Stomach (tissue), 9 donors: ENCODE measurements around the gene DGCR2. TPM values are rescaled to one million over a fixed set of nuclear protein-coding genes. Genes with fewer than 3 reads are reported as not detected.

Experiments
- DNase-seq, 2 donors: peaks; one replicate each; pipeline versions ENCODE4 v3.0.0 to v3.0.0-alpha.2; 2013 to 2019
- H3K27ac ChIP-seq, 5 donors: fragments of 200-600 bp in 4 of 5; sonication (generic) in 4 of 5; one replicate each; pipeline ENCODE4 v1.5.1; 2013 to 2019; ENCODE audit warnings: mild to moderate bottlenecking in 1 of 5, moderate library complexity in 1 of 5
- H3K27me3 ChIP-seq, 3 donors: fragments of 200-600 bp; sonication (generic); one replicate each; pipeline ENCODE4 v1.5.1; 2017 to 2019; ENCODE audit warnings: mixed run types in 1 of 3
- H3K36me3 ChIP-seq, 4 donors: fragments of 200-600 bp; sonication (generic); 1 replicate in 3 of 4; 2 replicates in 1 of 4; pipeline ENCODE4 v1.5.1; 2016 to 2019
- H3K4me1 ChIP-seq, 4 donors: fragments of 200-600 bp; sonication (generic); one replicate each; pipeline ENCODE4 v1.5.1; 2016 to 2019
- H3K4me3 ChIP-seq, 4 donors: fragments of 200-600 bp; sonication (generic) in 3 of 4; one replicate each; pipeline ENCODE4 v1.5.1; 2016 to 2019; ENCODE audit warnings: mild to moderate bottlenecking in 1 of 4
- H3K9me3 ChIP-seq, 4 donors: fragments of 200-600 bp; sonication (generic); one replicate each; pipeline ENCODE4 v1.5.1; 2016 to 2019
- EP300 ChIP-seq: sonication (generic); formaldehyde crosslinking; IDR thresholded peaks from one replicate; pipeline ENCODE4 v1.6.1; 2017; ENCODE audit warnings: antibody characterized with exemption
- POLR2A ChIP-seq, 4 donors: fragments of 450-650 bp; IDR thresholded peaks; one replicate each; pipeline ENCODE4 v1.6.1; 2016; ENCODE audit warnings: antibody characterized with exemption in 4 of 4, control low read depth in 2 of 4, mild to moderate bottlenecking in 1 of 4, moderate library complexity in 1 of 4
- POLR2AphosphoS5 ChIP-seq, 3 donors: sonication (generic); formaldehyde crosslinking; IDR thresholded peaks; one replicate each; pipeline ENCODE4 v1.6.1; 2016; ENCODE audit warnings: antibody characterized with exemption in 3 of 3
- WGBS, 5 donors: extraction: QIAGEN DNeasy Blood & Tissue Kit in 3 of 5; methylation state at CpG; one replicate each; pipeline versions ENCODE4 v1.1.5 to v1.1.7; 2013 to 2018; 5-methylcytosine and 5-hydroxymethylcytosine counted together
- intact Hi-C: fragments of 100-400 bp; cut with DNase I; formaldehyde crosslinking; loops from one replicate; pipeline ENCODE4 v1.15.1; 2023; ENCODE audit warnings: low total_unique reads
- polyA plus RNA-seq, 3 donors: library from polyadenylated mRNA; stranded (reverse); fragments of 200-250 nt; gene quantifications; one replicate each; pipeline ENCODE4 v1.2.3, GENCODE V29; 2013
- total RNA-seq, 5 donors: library from RNA; depleted of rRNA; stranded (reverse); fragments of >200 nt; gene quantifications; one replicate each; pipeline versions ENCODE4 v1.1.0 to v1.2.3, GENCODE V29; 2014 to 2016
- TF ChIP-seq, protein P1 (sequence below), 7 experiments: fragments of 450-650 bp in 4 of 7; fragments of 200-600 bp in 3 of 7; sonication (generic) in 3 of 7; IDR thresholded peaks; one replicate each; pipeline ENCODE4 v1.5.1; 2016 to 2019; ENCODE audit warnings: antibody characterized with exemption in 7 of 7, control low read depth in 2 of 7, mild to moderate bottlenecking in 1 of 7
- donor health status: healthy with polysubstance abuse.
- donor health status: Bipolar disorder and iron deficiency.
- donor health status: healthy.

The DGCR2 gene
- total and polyA plus RNA-seq, 8 donors = 5.0 to 75.3 (median 35.6) TPM

GRCh38 chr22:19065298-19065859 lies 56.8 kb downstream of the DGCR2 start:
- TF ChIP-seq EP300 = no peak
- TF ChIP-seq, protein P1, sequence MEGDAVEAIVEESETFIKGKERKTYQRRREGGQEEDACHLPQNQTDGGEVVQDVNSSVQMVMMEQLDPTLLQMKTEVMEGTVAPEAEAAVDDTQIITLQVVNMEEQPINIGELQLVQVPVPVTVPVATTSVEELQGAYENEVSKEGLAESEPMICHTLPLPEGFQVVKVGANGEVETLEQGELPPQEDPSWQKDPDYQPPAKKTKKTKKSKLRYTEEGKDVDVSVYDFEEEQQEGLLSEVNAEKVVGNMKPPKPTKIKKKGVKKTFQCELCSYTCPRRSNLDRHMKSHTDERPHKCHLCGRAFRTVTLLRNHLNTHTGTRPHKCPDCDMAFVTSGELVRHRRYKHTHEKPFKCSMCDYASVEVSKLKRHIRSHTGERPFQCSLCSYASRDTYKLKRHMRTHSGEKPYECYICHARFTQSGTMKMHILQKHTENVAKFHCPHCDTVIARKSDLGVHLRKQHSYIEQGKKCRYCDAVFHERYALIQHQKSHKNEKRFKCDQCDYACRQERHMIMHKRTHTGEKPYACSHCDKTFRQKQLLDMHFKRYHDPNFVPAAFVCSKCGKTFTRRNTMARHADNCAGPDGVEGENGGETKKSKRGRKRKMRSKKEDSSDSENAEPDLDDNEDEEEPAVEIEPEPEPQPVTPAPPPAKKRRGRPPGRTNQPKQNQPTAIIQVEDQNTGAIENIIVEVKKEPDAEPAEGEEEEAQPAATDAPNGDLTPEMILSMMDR (IDR thresholded peaks at IDR 0.05) = no peak
- TF ChIP-seq POLR2A (IDR thresholded peaks at IDR 0.05) = no peak
- no peak for TF ChIP-seq POLR2AphosphoS5 (IDR thresholded peaks at IDR 0.05)
- no peaks in the 10 kb centered on the region for H3K9me3 ChIP-seq
- intact Hi-C loops = no loop called here
- H3K36me3 ChIP-seq = peaks cover 61 to 100% (median 99%) of the 10 kb centered on the region in 4 donors
- WGBS, 5 donors = 88 to 93% (median 89%) methylated on average over 8 of the region's 8 CpGs
- no peaks in the 10 kb centered on the region for H3K27me3 ChIP-seq
- no peak overlapping the region for H3K4me3 ChIP-seq
- DNase-seq = no peak
- H3K4me1 ChIP-seq = peaks cover 0 to 25% (median 17%) of the 10 kb centered on the region in 4 donors
- H3K27ac ChIP-seq = no peak overlapping the region

- DNase-seq = no peak
- no peak overlapping the region for H3K4me3 ChIP-seq
- no peaks in the 10 kb centered on the region for H3K27me3 ChIP-seq
- H3K36me3 ChIP-seq = peaks cover 62 to 100% (median 99%) of the 10 kb centered on the region in 4 donors
- H3K27ac ChIP-seq = no peak overlapping the region
- intact Hi-C loops = no loop called here
- H3K9me3 ChIP-seq = no peaks in the 10 kb centered on the region
- WGBS, 5 donors = 95 to 99% (median 97%) methylated on average over 15 to 19 of the region's 19 CpGs
- TF ChIP-seq EP300 (no peak), POLR2A (IDR thresholded peaks at IDR 0.05) (no peak), POLR2AphosphoS5 (IDR thresholded peaks at IDR 0.05) (no peak)
- TF ChIP-seq, protein P1 (IDR thresholded peaks at IDR 0.05) = no peak
- H3K4me1 ChIP-seq = peaks cover 0 to 32% (median 23%) of the 10 kb centered on the region in 4 donors
Observed at GRCh38 chr22:19064354-19065054, 57.7 kb downstream of the DGCR2 start.

DNA sequence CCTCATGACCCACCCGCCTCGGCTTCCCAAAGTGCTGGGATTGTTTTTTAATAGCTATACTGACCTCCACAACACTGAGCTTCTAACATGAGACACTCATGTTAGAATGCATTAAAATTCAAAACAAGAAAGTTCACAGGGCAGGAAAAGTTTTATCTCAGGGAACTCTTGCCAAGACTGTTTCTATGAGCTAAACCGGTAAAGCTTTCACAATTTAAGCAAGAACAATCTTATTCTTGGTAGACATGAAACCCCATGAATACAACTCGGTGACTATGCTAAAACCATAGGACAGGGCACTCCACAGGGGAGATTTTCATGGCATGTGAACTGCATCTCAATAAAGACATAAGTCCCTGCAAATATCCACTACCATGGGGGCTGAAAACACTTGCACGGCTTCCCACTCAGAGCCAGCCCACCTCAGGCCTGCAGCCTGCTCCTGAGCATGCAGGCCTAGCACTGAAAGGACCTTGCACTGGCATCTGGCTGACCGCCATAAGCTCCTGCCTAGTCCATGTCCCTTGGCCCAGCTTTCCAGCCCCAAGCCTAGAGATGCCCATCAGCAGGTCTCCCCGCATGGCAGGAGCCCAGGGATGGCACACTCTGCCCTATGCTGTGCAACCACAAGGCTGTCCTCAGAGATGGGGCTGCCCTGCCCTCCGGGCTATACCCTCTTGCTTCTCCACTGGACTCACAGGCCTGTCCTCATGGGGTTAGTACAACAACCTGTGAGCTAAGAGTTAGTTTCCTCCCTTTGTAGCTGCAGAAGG lies 58.4 kb downstream of the DGCR2 start:
- H3K9me3 ChIP-seq = no peaks in the 10 kb centered on the region
- intact Hi-C loops = no loop called here
- H3K4me1 ChIP-seq = peaks cover 0 to 38% (median 30%) of the 10 kb centered on the region in 4 donors
- TF ChIP-seq POLR2AphosphoS5 (IDR thresholded peaks at IDR 0.05) (no peak), POLR2A (IDR thresholded peaks at IDR 0.05) (no peak), EP300 (no peak)
- TF ChIP-seq, protein P1 (IDR thresholded peaks at IDR 0.05) = no peak
- no peak for DNase-seq
- no peak overlapping the region for H3K27ac ChIP-seq
- no peak overlapping the region for H3K4me3 ChIP-seq
- H3K36me3 ChIP-seq = peaks cover 67 to 100% (median 100%) of the 10 kb centered on the region in 4 donors
- WGBS, 5 donors = 77 to 85% (median 83%) methylated on average over 8 of the region's 8 CpGs
- H3K27me3 ChIP-seq = no peaks in the 10 kb centered on the region

GRCh38 chr22:19062943-19063308 lies 59.3 kb downstream of the DGCR2 start:
- Histone ChIP-seq H3K36me3 (peaks cover 69 to 100% (median 100%) of the 10 kb centered on the region in 4 donors), H3K4me1 (peaks cover 0 to 46% (median 38%) of the 10 kb centered on the region in 4 donors), H3K4me3 (no peak overlapping the region), H3K27me3 (no peaks in the 10 kb centered on the region), H3K9me3 (no peaks in the 10 kb centered on the region), H3K27ac (no peak overlapping the region)
- WGBS, 5 donors = 58 to 83% (median 68%) methylated on average over 6 to 8 of the region's 8 CpGs
- no peak for DNase-seq
- TF ChIP-seq POLR2A (IDR thresholded peaks at IDR 0.05) (no peak), EP300 (no peak), POLR2AphosphoS5 (IDR thresholded peaks at IDR 0.05) (no peak)
- TF ChIP-seq, protein P1 (IDR thresholded peaks at IDR 0.05) = no peak
- intact Hi-C loops = no loop called here
